NCI-H2227 treated with DMSO at 0.1 percent for 48 hours (cell line): Measurements from ENCODE around the gene XXYLT1.

Source experiments
- DNase-seq: peaks from one replicate; lab custom pipeline; 2025; lab: John Stamatoyannopoulos, UW

The XXYLT1 gene

GRCh38 chr3:195184716-195185421, 86.1 kb downstream of the XXYLT1 start:
- DNase-seq: no peak

DNA sequence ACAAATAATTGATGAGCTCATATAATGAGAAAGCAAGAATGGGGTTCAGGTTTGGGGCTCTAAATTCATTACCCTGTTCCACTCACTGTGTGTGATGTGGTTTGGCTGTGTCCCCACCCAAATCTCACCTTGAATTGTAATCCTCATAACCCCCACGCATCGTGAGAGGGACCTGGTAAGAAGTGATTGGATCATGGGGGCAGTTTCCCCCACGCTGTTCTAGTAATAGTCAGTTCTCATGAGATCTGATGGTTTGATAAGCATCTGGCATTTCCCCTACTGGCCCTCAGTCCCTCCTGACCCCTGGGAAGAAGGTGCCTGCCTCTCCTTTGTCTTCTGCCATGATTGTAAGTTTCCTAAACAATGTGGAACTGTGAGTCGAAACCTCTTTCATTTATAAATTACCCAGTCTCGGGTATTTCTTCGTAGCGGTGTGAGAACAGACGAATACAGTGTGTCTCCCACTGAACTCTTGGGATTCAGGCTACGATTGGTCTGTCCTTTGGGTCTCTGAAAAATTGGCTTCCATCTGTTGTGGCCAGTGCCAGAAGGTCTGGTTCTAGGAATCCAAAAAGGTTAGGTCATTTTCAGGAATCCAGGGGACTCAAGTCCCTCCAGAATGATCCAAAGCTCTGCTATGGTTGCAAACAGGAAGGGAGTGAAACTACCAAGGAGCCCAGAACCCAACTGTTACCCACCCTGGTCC, 87.7 kb downstream of the XXYLT1 start:
- no peak for DNase-seq

DNA sequence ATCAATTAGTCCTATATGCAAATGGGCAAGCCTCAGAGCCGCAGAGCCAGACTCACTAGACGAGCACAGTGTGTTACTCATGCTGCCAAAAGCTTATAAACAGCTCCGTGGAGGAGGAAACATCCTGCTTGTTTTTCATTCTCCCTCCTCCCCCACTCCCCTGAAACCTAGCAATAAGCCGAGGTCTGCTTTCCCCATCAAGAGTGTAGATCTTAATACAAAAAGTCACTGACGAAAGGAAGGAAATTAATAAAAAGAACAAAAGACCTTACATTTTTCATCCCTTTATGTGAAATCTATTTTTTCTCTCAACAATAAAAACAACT, 88.5 kb downstream of the XXYLT1 start:
- DNase-seq: no peak

GRCh38 chr3:195181741-195182469, 89.1 kb downstream of the XXYLT1 start:
- DNase-seq: no peak

DNA sequence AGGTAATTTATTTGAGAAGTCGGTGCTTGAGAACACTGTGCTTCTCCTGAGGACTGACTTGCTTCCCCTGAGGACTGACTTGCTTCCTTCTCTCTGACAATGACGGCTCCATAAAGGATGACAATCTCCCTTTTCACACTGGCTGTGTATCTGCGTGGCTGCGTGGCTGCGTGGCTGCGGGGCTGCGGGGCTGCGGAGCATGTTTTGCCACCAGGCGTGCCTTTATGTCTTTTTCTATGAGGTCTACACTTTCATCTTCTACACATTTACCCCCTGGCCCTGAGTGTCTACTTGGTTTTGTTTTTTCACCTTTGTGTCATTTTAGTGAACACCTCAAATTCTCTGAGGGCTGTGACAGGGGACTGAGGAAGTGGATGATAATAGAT, 89.9 kb downstream of the XXYLT1 start:
- no peak for DNase-seq

- DNase-seq: no peak
These were observed 90.4 kb downstream of the XXYLT1 start for GRCh38 chr3:195180490-195181112.

DNA sequence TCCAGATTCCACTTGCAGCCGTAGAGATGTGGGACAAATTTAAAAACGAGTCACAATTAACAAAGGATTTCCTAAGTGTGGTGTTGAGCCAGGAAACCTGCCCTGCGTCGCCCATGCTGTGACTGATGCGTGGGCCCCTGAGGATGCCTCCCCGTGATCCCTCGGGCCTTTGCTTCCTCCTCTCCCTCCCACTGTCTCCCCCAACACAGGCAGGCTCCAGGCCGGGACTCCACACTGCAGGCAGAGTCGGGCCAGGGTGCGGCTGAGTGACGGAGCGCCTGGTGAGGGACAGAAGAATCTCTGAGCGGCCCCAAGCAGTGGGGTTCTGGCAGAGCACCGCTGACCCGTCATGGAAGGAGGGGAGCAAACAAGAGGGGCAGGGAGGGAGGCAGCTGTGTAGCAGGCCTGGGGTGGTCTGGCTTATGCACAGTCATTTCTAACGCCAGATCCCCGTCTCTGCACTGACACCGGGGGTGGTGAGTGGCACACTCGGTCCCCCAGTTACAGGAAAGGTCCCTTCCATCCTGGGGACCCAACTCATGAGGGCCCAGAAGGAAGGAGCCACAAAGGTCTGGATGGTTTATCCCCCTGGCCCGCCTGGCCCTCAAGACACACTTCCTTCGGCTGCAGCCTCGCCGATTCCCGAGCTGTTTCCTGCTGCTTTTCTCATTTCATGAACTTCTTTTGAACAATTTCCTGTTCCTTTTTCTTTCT, 91.0 kb downstream of the XXYLT1 start:
- DNase-seq: no peak

GRCh38 chr3:195178124-195178910, 92.6 kb downstream of the XXYLT1 start:
- no peak for DNase-seq

- no peak for DNase-seq
These were observed 93.4 kb downstream of the XXYLT1 start for GRCh38 chr3:195177422-195178123.

DNA sequence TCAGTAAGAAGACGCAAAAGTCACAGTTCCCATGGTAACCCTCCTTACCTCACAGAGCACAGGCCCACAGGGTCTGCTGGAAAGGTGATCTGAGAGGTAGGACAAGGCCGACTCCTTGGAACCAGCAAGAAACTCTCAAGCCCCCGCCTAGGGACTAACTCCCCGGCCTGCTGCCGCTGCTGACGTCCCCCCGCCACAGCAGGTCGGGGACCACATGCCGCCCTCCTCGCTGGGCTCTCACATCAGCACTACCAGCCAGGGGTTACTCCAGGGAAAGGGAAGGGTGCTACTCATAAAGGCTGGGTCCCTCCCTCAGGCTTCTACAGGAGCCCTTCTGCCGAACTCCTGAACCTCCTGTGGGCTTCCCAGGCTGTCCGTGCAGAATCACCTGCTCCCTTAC, 94.2 kb downstream of the XXYLT1 start:
- no peak for DNase-seq

DNA sequence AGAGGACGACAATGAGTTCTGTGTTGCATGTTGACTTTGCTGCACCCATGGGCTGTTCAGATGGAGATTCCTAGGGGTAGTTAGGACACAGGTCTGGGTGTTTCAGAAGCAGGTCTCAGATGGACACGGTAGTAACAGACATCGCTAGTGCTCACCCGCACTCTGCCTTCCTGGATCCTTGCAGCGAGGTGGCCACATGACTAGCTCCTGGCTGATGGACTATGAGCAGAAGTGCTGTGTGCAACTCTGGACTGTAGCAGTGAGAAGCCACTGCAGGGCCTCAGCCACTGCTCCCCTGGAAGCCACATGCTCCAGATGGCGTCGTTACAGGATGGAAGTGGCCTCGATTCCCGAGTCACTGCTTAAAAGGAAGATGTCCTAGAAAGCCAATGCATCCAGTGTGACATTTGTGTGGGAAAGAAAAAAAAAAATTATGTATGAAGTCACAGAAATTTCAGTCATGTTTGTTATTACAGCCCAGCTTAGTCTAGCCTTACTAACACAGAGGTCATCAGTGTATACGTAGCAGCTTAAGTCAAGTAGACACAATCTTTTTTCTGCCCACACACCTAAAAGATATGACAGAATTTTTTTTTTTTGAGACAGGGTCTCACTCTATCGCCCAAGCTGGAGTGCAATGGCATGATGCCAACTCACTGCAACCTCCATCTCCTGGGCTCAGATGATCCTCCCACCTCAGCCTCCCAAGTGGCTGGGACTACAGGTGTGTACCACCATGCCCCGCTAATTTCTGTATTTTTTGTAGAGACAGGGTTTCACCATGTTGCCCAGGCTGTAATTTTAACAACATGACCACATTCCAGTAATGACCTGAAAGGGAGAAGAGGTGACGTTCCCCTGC, 95.3 kb downstream of the XXYLT1 start:
- DNase-seq: no peak

DNA sequence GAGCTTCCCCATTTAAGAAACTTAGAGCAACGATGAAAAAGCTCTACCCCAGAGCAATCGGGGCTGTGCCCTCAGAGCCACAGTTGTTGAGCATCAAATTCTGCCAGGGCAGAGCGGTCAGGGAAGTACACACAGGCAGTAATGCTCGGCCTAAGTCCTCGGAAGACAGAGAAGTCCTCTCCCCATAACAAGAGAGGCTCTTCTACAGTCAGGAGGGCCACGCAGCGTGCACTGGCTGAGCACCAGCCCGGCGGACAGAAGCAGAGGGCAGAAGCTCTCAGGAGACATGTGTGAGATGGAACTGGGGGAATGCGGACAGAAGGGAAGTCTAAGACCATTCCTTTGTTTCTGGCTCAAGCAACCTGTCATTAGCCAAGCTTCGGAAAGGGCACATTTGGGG, 95.9 kb downstream of the XXYLT1 start:
- DNase-seq: no peak

DNA sequence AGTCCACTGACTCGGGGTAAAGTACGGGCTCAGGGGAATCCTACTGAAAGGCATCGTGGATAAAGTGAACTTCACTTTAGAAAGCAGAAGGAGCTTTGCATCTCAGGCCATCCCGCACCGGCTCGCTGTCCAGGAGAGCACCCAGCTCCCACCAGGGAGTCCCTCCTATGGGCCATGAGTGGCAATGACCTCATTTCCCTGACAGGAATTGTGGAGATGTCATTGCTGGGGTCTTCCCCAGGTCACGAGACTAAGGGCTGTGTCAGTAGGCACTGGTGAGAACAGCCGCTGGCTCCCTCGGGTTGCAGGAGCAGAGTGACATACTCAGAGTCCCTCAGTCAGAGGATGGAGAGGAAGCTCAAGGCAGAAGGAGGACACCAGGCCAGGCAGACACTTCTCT, 97.3 kb downstream of the XXYLT1 start:
- no peak for DNase-seq

- DNase-seq: no peak
These were observed 98.1 kb downstream of the XXYLT1 start for GRCh38 chr3:195172896-195173295.

DNA sequence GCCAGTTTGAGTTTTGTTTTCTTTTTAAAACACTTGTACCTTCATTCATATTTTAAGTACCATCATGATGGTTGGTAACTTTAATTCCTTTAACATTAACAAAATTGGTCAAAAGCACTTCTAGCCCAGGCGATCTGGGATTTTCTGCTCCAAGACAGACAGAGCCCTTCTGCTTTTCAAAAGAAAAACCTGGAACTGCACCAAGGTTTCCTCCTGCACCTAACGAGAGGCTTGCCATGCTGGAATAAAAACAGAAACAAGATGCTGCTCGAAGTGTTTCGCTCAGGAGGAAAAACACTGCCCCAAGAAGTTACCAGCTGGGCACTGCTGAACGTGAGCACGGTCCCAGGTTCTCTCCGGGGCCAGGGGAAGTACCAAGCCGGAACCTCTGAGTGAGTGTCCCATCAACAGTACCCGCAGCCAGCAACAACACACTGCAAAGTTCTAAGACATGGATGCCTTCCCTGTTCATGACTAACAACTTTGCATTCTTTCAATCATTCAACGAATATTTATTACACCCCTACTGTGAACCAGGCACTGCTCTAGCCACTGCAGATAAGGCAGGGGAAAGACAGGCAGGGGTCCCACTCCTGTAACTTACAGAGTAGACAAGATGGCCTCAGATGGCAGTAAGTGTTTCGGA, 98.8 kb downstream of the XXYLT1 start:
- no peak for DNase-seq

- no peak for DNase-seq
These were observed 99.7 kb downstream of the XXYLT1 start for GRCh38 chr3:195171093-195171873.

DNA sequence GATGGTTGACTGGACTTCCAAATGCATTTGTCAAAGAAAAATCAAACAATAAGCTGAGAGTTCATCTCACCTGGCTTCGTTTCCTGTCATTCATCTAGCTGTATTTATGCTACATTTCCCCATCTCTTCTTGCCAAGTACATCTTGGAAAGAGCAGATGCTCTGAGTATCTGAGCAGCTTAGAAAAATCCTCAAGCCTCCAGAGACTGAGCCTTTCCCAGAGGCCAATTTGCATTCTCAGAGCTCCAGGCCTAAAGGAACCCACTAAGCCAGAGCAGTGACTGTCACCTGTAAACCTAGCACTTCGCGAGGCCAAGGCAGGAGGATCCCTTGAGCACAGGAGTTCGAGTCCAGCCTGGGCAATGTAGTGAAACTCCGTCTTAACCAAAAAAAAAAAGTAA, 100.5 kb downstream of the XXYLT1 start:
- DNase-seq: no peak

DNA sequence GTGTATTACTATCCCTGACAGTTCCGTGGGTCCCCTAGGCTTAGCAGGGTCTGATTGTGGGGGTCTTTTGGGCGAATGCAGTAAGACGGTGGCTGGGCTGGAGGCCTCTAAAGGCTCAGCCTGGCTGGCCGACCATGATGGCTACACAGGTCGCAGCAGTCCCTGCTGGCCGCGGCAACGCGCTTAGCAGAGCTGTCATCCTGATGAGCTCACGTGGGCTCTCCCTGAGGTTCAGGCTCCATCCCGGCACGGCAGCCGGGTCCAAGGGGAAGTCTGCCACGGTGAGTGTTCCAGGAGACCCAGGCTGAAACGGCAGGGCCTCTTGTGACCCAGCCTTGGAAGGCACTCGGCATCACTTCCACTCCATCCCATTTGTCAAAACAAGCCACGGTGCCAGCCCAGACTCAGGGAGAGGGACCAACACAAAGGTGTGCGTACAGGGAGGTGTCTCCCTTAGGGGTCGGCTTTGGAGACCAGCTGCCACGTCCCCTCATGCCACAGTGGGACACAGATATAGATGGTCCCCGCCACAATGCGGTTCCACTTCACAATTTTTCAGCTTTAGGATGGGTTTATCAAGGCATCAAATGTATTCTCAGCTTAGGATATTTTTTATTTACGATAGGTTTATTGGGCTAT, 101.8 kb downstream of the XXYLT1 start:
- no peak for DNase-seq
